ENCODE data around the gene PTPRG. TPM values are rescaled to one million over a fixed set of nuclear protein-coding genes. Genes with fewer than 3 reads are reported as not detected.
"Not testable (repeated sequence)": the region's sequence is repeated elsewhere in the genome, so short reads cannot be mapped to it uniquely, and the experiment has no call there.

The PTPRG gene
- total RNA-seq, 2 donors from 2014 or later, result 0.31 to 1.3 TPM

- no peak overlapping the region for H3K27ac Mint-ChIP-seq
- no peak for DNase-seq
- ATAC-seq (replicated peaks in 1 of 2), result no peak
- no peaks in the 10 kb centered on the region for H3K36me3 Mint-ChIP-seq (ENCODE audit: insufficient read depth in 2 of 2)
- no peaks in the 10 kb centered on the region for H3K9me3 Mint-ChIP-seq
- no peak overlapping the region for H3K4me3 Mint-ChIP-seq
- no peaks in the 10 kb centered on the region for H3K27me3 Mint-ChIP-seq (ENCODE audit: low read depth)
- no peaks in the 10 kb centered on the region for H3K4me1 Mint-ChIP-seq (ENCODE audit: low read depth)
These were observed 251.1 kb downstream of the PTPRG start for GRCh38 chr3:61812517-61812916.

GRCh38 chr3:61813636-61814035, 252.3 kb downstream of the PTPRG start:
- Mint-ChIP-seq H3K9me3 (no peaks in the 10 kb centered on the region), H3K27ac (no peak overlapping the region), H3K4me3 (no peak overlapping the region), H3K4me1 (ENCODE audit: low read depth) (no peaks in the 10 kb centered on the region), H3K36me3 (ENCODE audit: insufficient read depth in 2 of 2) (no peaks in the 10 kb centered on the region), H3K27me3 (ENCODE audit: low read depth) (no peaks in the 10 kb centered on the region)
- no peak for DNase-seq
- ATAC-seq (replicated peaks in 1 of 2), result no peak

- Mint-ChIP-seq H3K27ac (no peak overlapping the region), H3K9me3 (no peaks in the 10 kb centered on the region), H3K36me3 (ENCODE audit: insufficient read depth in 2 of 2) (no peaks in the 10 kb centered on the region), H3K4me3 (no peak overlapping the region), H3K4me1 (ENCODE audit: low read depth) (no peaks in the 10 kb centered on the region), H3K27me3 (ENCODE audit: low read depth) (no peaks in the 10 kb centered on the region)
- DNase-seq, result no peak
- ATAC-seq (replicated peaks in 1 of 2), result no peak
These were observed 253.3 kb downstream of the PTPRG start for GRCh38 chr3:61814674-61815073.

- DNase-seq; ATAC-seq (replicated peaks in 1 of 2); H3K9me3 Mint-ChIP-seq; H3K4me1 Mint-ChIP-seq (ENCODE audit: low read depth); H3K4me3 Mint-ChIP-seq; H3K27me3 Mint-ChIP-seq (ENCODE audit: low read depth); H3K27ac Mint-ChIP-seq; H3K36me3 Mint-ChIP-seq (ENCODE audit: insufficient read depth in 2 of 2): not testable (repeated sequence)
These were observed 254.9 kb downstream of the PTPRG start for GRCh38 chr3:61816304-61816703.

- no peak overlapping the region for H3K4me3 Mint-ChIP-seq
These were observed 258.5 kb downstream of the PTPRG start for GRCh38 chr3:61819861-61820260.

GRCh38 chr3:61820306-61820992, 259.1 kb downstream of the PTPRG start:
- Mint-ChIP-seq H3K27ac (no peak overlapping the region), H3K4me3 (no peak overlapping the region), H3K9me3 (no peaks in the 10 kb centered on the region), H3K36me3 (ENCODE audit: insufficient read depth in 2 of 2) (no peaks in the 10 kb centered on the region), H3K27me3 (ENCODE audit: low read depth) (no peaks in the 10 kb centered on the region), H3K4me1 (ENCODE audit: low read depth) (no peaks in the 10 kb centered on the region)
- DNase-seq, result no peak
- no peak for ATAC-seq (replicated peaks in 1 of 2)

More at GRCh38 chr3:61819861-61820260, 258.5 kb downstream of the PTPRG start:
- DNase-seq, result no peak
- ATAC-seq (replicated peaks in 1 of 2), result no peak
- Mint-ChIP-seq H3K4me1 (ENCODE audit: low read depth) (no peaks in the 10 kb centered on the region), H3K36me3 (ENCODE audit: insufficient read depth in 2 of 2) (no peaks in the 10 kb centered on the region), H3K27me3 (ENCODE audit: low read depth) (no peaks in the 10 kb centered on the region), H3K9me3 (no peaks in the 10 kb centered on the region), H3K27ac (no peak overlapping the region)

GRCh38 chr3:61821823-61822251, 260.5 kb downstream of the PTPRG start:
- no peak overlapping the region for H3K27ac Mint-ChIP-seq
- peaks cover 0 to 1% of the 10 kb centered on the region in 2 donors for H3K9me3 Mint-ChIP-seq
- ATAC-seq (replicated peaks in 1 of 2), result no peak
- no peak for DNase-seq
- no peaks in the 10 kb centered on the region for H3K4me1 Mint-ChIP-seq (ENCODE audit: low read depth)
- no peaks in the 10 kb centered on the region for H3K27me3 Mint-ChIP-seq (ENCODE audit: low read depth)
- H3K4me3 Mint-ChIP-seq, result no peak overlapping the region
- H3K36me3 Mint-ChIP-seq (ENCODE audit: insufficient read depth in 2 of 2), result no peaks in the 10 kb centered on the region

- H3K27ac Mint-ChIP-seq, result no peak overlapping the region
- DNase-seq, result no peak
- no peaks in the 10 kb centered on the region for H3K4me1 Mint-ChIP-seq (ENCODE audit: low read depth)
- H3K4me3 Mint-ChIP-seq, result no peak overlapping the region
- H3K27me3 Mint-ChIP-seq (ENCODE audit: low read depth), result no peaks in the 10 kb centered on the region
- peaks cover 0 to 3% of the 10 kb centered on the region in 2 donors for H3K9me3 Mint-ChIP-seq
- H3K36me3 Mint-ChIP-seq (ENCODE audit: insufficient read depth in 2 of 2), result no peaks in the 10 kb centered on the region
- no peak for ATAC-seq (replicated peaks in 1 of 2)
These were observed 261.2 kb downstream of the PTPRG start for GRCh38 chr3:61822588-61822987.

GRCh38 chr3:61824553-61825135, 263.3 kb downstream of the PTPRG start:
- H3K4me1 Mint-ChIP-seq (ENCODE audit: low read depth), result no peaks in the 10 kb centered on the region
- ATAC-seq (replicated peaks in 1 of 2), result no peak
- peaks cover 0 to 6% of the 10 kb centered on the region in 2 donors for H3K9me3 Mint-ChIP-seq
- H3K27ac Mint-ChIP-seq, result no peak overlapping the region
- H3K36me3 Mint-ChIP-seq (ENCODE audit: insufficient read depth in 2 of 2), result no peaks in the 10 kb centered on the region
- no peak overlapping the region for H3K4me3 Mint-ChIP-seq
- DNase-seq, result no peak
- no peaks in the 10 kb centered on the region for H3K27me3 Mint-ChIP-seq (ENCODE audit: low read depth)

GRCh38 chr3:61826161-61826560, 264.8 kb downstream of the PTPRG start:
- Mint-ChIP-seq H3K4me1 (ENCODE audit: low read depth) (no peaks in the 10 kb centered on the region), H3K9me3 (peaks cover 0 to 7% of the 10 kb centered on the region in 2 donors), H3K27me3 (ENCODE audit: low read depth) (no peaks in the 10 kb centered on the region), H3K4me3 (no peak overlapping the region), H3K27ac (no peak overlapping the region), H3K36me3 (ENCODE audit: insufficient read depth in 2 of 2) (no peaks in the 10 kb centered on the region)
- no peak for DNase-seq
- ATAC-seq (replicated peaks in 1 of 2), result no peak

- Mint-ChIP-seq H3K27me3 (ENCODE audit: low read depth) (no peaks in the 10 kb centered on the region), H3K4me1 (ENCODE audit: low read depth) (no peaks in the 10 kb centered on the region), H3K9me3 (peaks cover 0 to 7% of the 10 kb centered on the region in 2 donors), H3K27ac (no peak overlapping the region), H3K36me3 (ENCODE audit: insufficient read depth in 2 of 2) (no peaks in the 10 kb centered on the region), H3K4me3 (no peak overlapping the region)
- no peak for ATAC-seq (replicated peaks in 1 of 2)
- DNase-seq, result no peak
These were observed 267.0 kb downstream of the PTPRG start for GRCh38 chr3:61828184-61828874.

- H3K27me3 Mint-ChIP-seq (ENCODE audit: low read depth), result no peaks in the 10 kb centered on the region
- no peak overlapping the region for H3K27ac Mint-ChIP-seq
- no peak for DNase-seq
- no peak overlapping the region for H3K4me3 Mint-ChIP-seq
- no peak for ATAC-seq (replicated peaks in 1 of 2)
- peaks cover 0 to 7% of the 10 kb centered on the region in 2 donors for H3K9me3 Mint-ChIP-seq
- no peaks in the 10 kb centered on the region for H3K4me1 Mint-ChIP-seq (ENCODE audit: low read depth)
- no peaks in the 10 kb centered on the region for H3K36me3 Mint-ChIP-seq (ENCODE audit: insufficient read depth in 2 of 2)
These were observed 267.7 kb downstream of the PTPRG start for GRCh38 chr3:61828880-61829721.

All from activated T-cell treated with anti-CD3 and anti-CD28 coated beads, Interleukin-2, amount 50 U/mL, for 72 hours (primary cell).